Measurements from ENCODE around the gene SCNN1B. TPM values are rescaled to one million over a fixed set of nuclear protein-coding genes. Genes with fewer than 3 reads are reported as not detected.
A peak's percentile ranks its signal among the peaks of the same experiment; 100 is the strongest.

Gene SCNN1B
- total and polyA plus RNA-seq, 2 of the 13 experiments (the other 11 are each of a cell fraction or from before 2014, with no cell fraction given): not detected

DNA sequence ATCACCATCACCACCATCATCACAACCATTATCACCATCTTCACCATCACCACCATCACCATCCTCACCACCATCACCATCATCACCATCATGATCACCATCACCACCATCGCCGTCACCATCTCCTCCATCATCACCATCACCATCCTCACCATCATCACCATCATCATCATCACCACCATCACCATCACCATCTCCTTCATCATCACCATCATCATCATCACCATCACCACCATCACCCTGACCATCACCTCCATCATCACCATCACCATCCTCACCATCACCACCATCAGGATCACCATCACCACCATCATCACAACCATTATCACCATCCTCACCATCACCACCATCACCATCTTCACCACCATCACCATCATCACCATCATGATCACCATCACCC, 14.1 kb downstream of the SCNN1B start:
- CTCF ChIA-PET (ENCODE audit: low intra/inter-chr PET ratio, low total read pairs): no interaction called here
- H3K4me2 ChIP-seq (ENCODE audit: low read depth, low read length): no peak overlapping the region
- in situ Hi-C loops (cut with HindIII; ENCODE audit: extremely low pct_ligation_motif_present, low pct_unique_long_range_greater_than_20kb): no loop called here

DNA sequence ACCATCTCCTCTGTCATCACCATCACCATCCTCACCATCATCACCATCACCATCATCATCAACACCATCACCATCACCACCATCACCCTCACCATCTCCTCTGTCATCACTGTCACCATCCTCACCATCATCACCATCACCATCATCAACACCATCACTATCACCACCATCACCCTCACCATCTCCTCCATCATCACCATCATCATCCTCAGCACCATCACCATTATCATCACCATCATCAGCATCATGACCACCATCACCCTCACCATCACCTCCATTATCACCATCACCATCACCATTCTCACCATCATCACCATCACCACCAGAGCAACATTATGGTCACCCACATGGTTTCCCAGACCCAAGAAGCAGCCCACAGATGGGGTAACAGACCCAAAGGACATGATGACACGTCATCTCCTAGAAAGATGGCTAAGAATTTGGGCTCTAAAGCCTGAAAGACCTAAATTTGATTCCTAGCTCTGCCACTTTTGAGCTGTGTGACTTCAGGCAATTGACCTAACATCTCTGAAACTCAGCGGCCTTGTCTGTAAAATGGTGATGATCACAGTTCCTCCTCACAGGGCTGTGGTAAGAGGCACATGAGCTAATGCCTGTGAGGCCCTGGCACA, 14.6 kb downstream of the SCNN1B start:
- no peak overlapping the region for H3K4me3 ChIP-seq (replicated peaks in 1 of 3; ENCODE audit: insufficient read depth in 1 of 3, low read depth in 2 of 3, low read length in 3 of 3)
- no TSS peak for BruUV-seq (replicated peaks)
- ChIA-PET POLR2A (no interaction called here), CTCF (ENCODE audit: low intra/inter-chr PET ratio, low total read pairs) (no interaction called here)
- no peaks in the 10 kb centered on the region for H3K4me1 ChIP-seq (ENCODE audit: insufficient read depth, low read length)
- 0% methylated on average over 2 of the region's 2 CpGs for WGBS (ENCODE audit: low lambda C conversion rate)
- ATAC-seq (no peak), DNase-seq (ENCODE audit: low spot score) (no peak), FAIRE-seq (no peak)
- no peak overlapping the region for H3K27ac ChIP-seq (ENCODE audit: extremely low read length, insufficient read depth, low read length)
- no peak overlapping the region for H3K9ac ChIP-seq (ENCODE audit: insufficient read depth, low read depth, low read length)
- no peaks in the 10 kb centered on the region for H4K20me1 ChIP-seq (ENCODE audit: insufficient read depth, low read length)
- no peaks in the 10 kb centered on the region for H3K36me3 ChIP-seq (replicated peaks in 1 of 2; ENCODE audit: control insufficient read depth in 1 of 2, insufficient read depth in 2 of 2, low read length in 2 of 2)
- no peak overlapping the region for H2AFZ ChIP-seq (ENCODE audit: low read length)
- peaks cover 8 to 36% of the 10 kb centered on the region in 2 experiments; a peak in 3 of 5 replicates for H3K27me3 ChIP-seq (ENCODE audit: control insufficient read depth in 1 of 2, insufficient read depth in 2 of 2, low read length in 2 of 2)
- H3K4me2 ChIP-seq (ENCODE audit: low read depth, low read length): no peak overlapping the region
- no peaks in the 10 kb centered on the region for H3K79me2 ChIP-seq (ENCODE audit: insufficient read depth, low read length)
- no peaks in the 10 kb centered on the region for H3K9me3 ChIP-seq (ENCODE audit: low read length)
- in situ Hi-C loops (cut with HindIII; ENCODE audit: extremely low pct_ligation_motif_present, low pct_unique_long_range_greater_than_20kb) (no loop called here), intact Hi-C loops (cut with micrococcal nuclease; ENCODE audit: unreplicated experiment) (no loop called here)
- TF ChIP-seq IKZF1 (IDR thresholded peaks at IDR 0.05) (peak; percentile 88; the same call in 1 of the 2 replicates), ZNF282 (IDR thresholded peaks at IDR 0.05; ENCODE audit: partially characterized antibody) (peak; percentile 94)
- TF ChIP-seq, protein P1, sequence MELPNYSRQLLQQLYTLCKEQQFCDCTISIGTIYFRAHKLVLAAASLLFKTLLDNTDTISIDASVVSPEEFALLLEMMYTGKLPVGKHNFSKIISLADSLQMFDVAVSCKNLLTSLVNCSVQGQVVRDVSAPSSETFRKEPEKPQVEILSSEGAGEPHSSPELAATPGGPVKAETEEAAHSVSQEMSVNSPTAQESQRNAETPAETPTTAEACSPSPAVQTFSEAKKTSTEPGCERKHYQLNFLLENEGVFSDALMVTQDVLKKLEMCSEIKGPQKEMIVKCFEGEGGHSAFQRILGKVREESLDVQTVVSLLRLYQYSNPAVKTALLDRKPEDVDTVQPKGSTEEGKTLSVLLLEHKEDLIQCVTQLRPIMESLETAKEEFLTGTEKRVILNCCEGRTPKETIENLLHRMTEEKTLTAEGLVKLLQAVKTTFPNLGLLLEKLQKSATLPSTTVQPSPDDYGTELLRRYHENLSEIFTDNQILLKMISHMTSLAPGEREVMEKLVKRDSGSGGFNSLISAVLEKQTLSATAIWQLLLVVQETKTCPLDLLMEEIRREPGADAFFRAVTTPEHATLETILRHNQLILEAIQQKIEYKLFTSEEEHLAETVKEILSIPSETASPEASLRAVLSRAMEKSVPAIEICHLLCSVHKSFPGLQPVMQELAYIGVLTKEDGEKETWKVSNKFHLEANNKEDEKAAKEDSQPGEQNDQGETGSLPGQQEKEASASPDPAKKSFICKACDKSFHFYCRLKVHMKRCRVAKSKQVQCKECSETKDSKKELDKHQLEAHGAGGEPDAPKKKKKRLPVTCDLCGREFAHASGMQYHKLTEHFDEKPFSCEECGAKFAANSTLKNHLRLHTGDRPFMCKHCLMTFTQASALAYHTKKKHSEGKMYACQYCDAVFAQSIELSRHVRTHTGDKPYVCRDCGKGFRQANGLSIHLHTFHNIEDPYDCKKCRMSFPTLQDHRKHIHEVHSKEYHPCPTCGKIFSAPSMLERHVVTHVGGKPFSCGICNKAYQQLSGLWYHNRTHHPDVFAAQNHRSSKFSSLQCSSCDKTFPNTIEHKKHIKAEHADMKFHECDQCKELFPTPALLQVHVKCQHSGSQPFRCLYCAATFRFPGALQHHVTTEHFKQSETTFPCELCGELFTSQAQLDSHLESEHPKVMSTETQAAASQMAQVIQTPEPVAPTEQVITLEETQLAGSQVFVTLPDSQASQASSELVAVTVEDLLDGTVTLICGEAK (IDR thresholded peaks at IDR 0.05): peak; percentile 36; the same call in 1 of the 2 replicates
- TF ChIP-seq, protein P1 (CRISPR knock-in tag; IDR thresholded peaks at IDR 0.05): no peak

More for the DNA sequence above, 14.1 kb downstream of the SCNN1B start:
- Histone ChIP-seq H3K9me3 (ENCODE audit: low read length) (no peaks in the 10 kb centered on the region), H3K4me1 (ENCODE audit: insufficient read depth, low read length) (no peaks in the 10 kb centered on the region), H3K27me3 (ENCODE audit: control insufficient read depth in 1 of 2, insufficient read depth in 2 of 2, low read length in 2 of 2) (peaks cover 8 to 30% of the 10 kb centered on the region in 2 experiments; a peak in 3 of 5 replicates), H3K36me3 (replicated peaks in 1 of 2; ENCODE audit: control insufficient read depth in 1 of 2, insufficient read depth in 2 of 2, low read length in 2 of 2) (no peaks in the 10 kb centered on the region), H2AFZ (ENCODE audit: low read length) (no peak overlapping the region), H3K4me3 (replicated peaks in 1 of 3; ENCODE audit: insufficient read depth in 1 of 3, low read depth in 2 of 3, low read length in 3 of 3) (no peak overlapping the region), H3K79me2 (ENCODE audit: insufficient read depth, low read length) (no peaks in the 10 kb centered on the region), H3K27ac (ENCODE audit: extremely low read length, insufficient read depth, low read length) (no peak overlapping the region), H3K9ac (ENCODE audit: insufficient read depth, low read depth, low read length) (no peak overlapping the region), H4K20me1 (ENCODE audit: insufficient read depth, low read length) (no peaks in the 10 kb centered on the region)
- DNase-seq (ENCODE audit: low spot score) (no peak), FAIRE-seq (no peak), ATAC-seq (no peak)
- intact Hi-C loops (cut with micrococcal nuclease; ENCODE audit: unreplicated experiment): no loop called here
- POLR2A ChIA-PET: no interaction called here
- 59% methylated on average over 2 of the region's 2 CpGs for WGBS (ENCODE audit: low lambda C conversion rate)
- BruUV-seq (replicated peaks): no TSS peak
- TF ChIP-seq, protein P2, sequence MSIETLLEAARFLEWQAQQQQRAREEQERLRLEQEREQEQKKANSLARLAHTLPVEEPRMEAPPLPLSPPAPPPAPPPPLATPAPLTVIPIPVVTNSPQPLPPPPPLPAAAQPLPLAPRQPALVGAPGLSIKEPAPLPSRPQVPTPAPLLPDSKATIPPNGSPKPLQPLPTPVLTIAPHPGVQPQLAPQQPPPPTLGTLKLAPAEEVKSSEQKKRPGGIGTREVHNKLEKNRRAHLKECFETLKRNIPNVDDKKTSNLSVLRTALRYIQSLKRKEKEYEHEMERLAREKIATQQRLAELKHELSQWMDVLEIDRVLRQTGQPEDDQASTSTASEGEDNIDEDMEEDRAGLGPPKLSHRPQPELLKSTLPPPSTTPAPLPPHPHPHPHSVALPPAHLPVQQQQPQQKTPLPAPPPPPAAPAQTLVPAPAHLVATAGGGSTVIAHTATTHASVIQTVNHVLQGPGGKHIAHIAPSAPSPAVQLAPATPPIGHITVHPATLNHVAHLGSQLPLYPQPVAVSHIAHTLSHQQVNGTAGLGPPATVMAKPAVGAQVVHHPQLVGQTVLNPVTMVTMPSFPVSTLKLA (IDR thresholded peaks at IDR 0.05): 0 out of 2 replicates have a peak, but pooled peaks have one; percentile 0
- TF ChIP-seq ZNF256 (CRISPR knock-in tag; conservative IDR thresholded peaks at IDR 0.05) (no peak), CREB1 (IDR thresholded peaks at IDR 0.05) (peak; percentile 93), CREB1 (CRISPR knock-in tag; IDR thresholded peaks at IDR 0.05) (no peak)

Data from HepG2 (cell line).